Natural killer cell treated with Interleukin-12 subunit alpha and Interleukin-12 subunit beta and Interleukin-15 and Interleukin-18, amount 100 ng/mL, for 72 hours (primary cell): ENCODE measurements around the gene EMP3. TPM values are rescaled to one million over a fixed set of nuclear protein-coding genes. Genes with fewer than 3 reads are reported as not detected.
"Not testable (repeated sequence)": the region's sequence is repeated elsewhere in the genome, so short reads cannot be mapped to it uniquely, and the experiment has no call there.

Experiments used
- ATAC-seq, 2 donors: fragments of 150-1000 bp; cut with Tn5 transposase in 1 of 2; sonication (Bioruptor Pico), chemical (Tn5 transposase) in 1 of 2; 2 replicates each; pipeline ENCODE4 v1.10.0; 2021
- DNase-seq: peaks from one replicate; pipeline ENCODE4 v3.0.0; 2022; ENCODE audit warnings: low spot score
- H3K27ac Mint-ChIP-seq, 2 donors: 1 replicate in 1 of 2; 2 replicates in 1 of 2; pipeline ENCODE4 v1.8.0; 2022; ENCODE audit warnings: mixed read lengths in 2 of 2, mild to moderate bottlenecking in 1 of 2, moderate library complexity in 1 of 2
- H3K27me3 Mint-ChIP-seq, 2 donors: 1 replicate in 1 of 2; 2 replicates in 1 of 2; pipeline ENCODE4 v1.8.0; 2022; ENCODE audit warnings: mixed read lengths in 2 of 2
- H3K36me3 Mint-ChIP-seq: one replicate; pipeline ENCODE4 v1.8.0; 2022; ENCODE audit warnings: mixed read lengths
- H3K4me1 Mint-ChIP-seq, 2 donors: 1 replicate in 1 of 2; 2 replicates in 1 of 2; pipeline ENCODE4 v1.8.0; 2022; ENCODE audit warnings: low read depth in 2 of 2, mixed read lengths in 2 of 2, mild to moderate bottlenecking in 1 of 2
- H3K4me3 Mint-ChIP-seq: one replicate; pipeline ENCODE4 v1.8.0; 2022; ENCODE audit warnings: mixed read lengths
- H3K9me3 Mint-ChIP-seq: 2 replicates; pipeline ENCODE4 v1.8.0; 2022; ENCODE audit warnings: mixed read lengths
- total RNA-seq, 2 donors: library from RNA; stranded (reverse); gene quantifications; one replicate each; pipeline ENCODE4 v1.2.3, GENCODE V29; 2022

Gene EMP3
- total RNA-seq, 2 donors from 2014 or later: 99.4 to 157 TPM

DNA sequence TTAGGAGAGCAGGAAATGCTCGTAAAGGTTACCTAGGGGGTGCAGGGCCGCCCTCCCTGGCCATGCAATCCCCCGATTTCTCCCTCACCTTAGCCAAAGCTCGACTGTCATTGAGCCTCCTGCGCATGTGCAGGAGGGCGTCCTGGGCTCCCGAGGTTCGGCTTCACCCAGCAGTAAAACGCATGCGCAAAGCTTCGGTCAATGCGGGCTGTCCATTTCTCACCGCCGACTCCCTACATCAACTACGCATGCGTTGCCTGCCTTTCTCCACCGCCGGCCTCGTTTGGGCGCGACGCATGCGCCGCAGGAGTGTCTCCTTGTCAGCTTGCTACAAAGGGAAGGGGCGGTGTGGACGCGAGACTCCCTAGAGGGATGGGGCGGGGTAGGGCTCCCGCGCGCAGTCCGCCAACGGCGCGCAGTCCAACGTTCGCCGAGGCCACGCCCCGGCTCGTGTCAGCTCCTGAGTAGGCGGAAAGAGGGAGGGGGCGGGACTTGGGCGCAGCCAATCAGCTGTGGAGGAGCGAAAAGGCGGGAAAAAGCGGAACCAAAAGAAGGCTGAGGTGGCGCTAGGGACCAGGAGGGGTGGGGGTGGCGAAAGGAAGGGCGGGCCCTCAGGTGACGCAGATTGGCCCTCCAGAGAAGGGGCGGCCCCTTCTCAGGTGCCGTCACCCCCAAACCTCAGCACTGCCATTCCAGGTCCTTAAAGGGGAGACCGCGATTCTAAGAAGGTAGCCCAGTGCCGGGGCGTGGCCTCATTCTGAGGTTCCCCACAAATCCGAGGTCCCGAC lies 38.7 kb downstream of the EMP3 start, which contains the start of the genes SYNGR4 and TMEM143:
SYNGR4 (plus strand) TSS at position 558 of the 788 bp plus-strand sequence. CDS start 1,476 bp downstream, outside the sequence.
TMEM143 (minus strand) TSS at position 131 of the 788 bp plus-strand sequence; CDS start at position 111, 20 bp downstream.
- peak within 1 kb of the TSS; percentile 89 for H3K4me3 Mint-ChIP-seq
- ATAC-seq (peak; percentile 96 to 97), DNase-seq (peak; percentile 99)
- peak within 1 kb of the TSS; percentile 93 to 97 for H3K27ac Mint-ChIP-seq
- no peaks in the 10 kb centered on the region for H3K36me3 Mint-ChIP-seq
- no peaks in the 10 kb centered on the region for H3K27me3 Mint-ChIP-seq
- H3K9me3 Mint-ChIP-seq: no peaks in the 10 kb centered on the region
- H3K4me1 Mint-ChIP-seq: peaks cover 11 to 16% of the 10 kb centered on the region in 2 donors

DNA sequence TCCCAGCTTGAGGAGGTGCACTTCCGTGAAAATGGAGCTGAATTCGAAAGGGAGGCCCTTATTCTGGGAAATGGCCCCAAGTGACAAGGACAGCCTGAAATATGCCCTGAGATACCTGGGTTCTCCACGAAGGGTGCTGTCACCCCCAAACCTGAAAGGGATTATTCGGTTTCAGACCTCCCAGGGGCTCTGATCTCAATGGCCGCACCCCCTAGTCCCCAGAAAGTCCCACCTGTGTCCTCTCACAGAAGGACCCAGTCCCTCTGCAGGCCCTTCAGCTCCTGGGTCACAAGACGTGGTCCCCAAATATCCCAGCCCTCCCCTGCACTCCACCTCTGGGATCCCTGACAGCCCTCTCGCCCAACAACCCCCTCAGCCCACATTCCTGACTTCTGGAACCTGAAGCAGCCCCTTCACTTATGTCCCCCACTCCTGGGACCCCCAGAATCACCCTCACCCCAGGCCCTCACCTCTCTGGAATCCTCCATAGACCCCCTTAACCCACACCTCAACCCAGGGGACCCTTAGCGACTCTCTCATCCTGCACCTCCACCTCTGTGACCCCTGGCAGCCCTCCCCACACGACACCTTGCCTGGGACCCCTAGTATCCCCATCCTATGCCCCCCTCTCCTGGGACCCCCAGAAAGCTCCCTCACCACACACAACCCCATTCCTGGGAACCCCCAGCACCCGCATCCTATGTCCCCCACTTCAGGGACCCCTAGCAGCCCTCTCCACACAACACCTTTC lies 39.4 kb downstream of the EMP3 start:
- Mint-ChIP-seq H3K27me3 (no peaks in the 10 kb centered on the region), H3K27ac (peak overlapping the region; percentile 93 to 97), H3K4me3 (peak overlapping the region; percentile 89), H3K9me3 (no peaks in the 10 kb centered on the region), H3K4me1 (peaks cover 11 to 16% of the 10 kb centered on the region in 2 donors), H3K36me3 (no peaks in the 10 kb centered on the region)
- ATAC-seq (no peak), DNase-seq (no peak)

DNA sequence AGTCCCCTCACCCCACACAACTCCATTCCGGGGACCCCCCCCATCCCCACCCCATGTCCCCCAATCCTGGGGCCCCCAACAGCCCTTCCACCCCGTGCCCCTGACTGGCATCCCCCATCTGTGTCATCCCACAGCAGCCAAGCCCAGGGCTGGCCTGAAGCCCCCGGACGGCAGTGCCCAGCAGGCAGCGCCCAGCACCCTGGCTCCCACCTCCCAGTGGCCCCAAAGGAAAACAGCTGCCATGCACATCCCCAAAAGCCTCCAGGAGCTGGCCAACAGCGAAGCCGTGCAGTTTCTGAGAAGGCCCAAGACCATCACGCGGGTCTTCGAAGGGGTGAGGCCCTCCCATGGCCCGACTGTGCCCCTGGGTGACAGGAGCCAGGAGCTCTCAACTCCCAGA lies 40.2 kb downstream of the EMP3 start:
- H3K4me3 Mint-ChIP-seq: no peak overlapping the region
- no peaks in the 10 kb centered on the region for H3K36me3 Mint-ChIP-seq
- H3K27me3 Mint-ChIP-seq: no peaks in the 10 kb centered on the region
- peaks cover 11 to 16% of the 10 kb centered on the region in 2 donors for H3K4me1 Mint-ChIP-seq
- DNase-seq: no peak
- no peak overlapping the region for H3K27ac Mint-ChIP-seq
- no peaks in the 10 kb centered on the region for H3K9me3 Mint-ChIP-seq
- ATAC-seq: no peak

DNA sequence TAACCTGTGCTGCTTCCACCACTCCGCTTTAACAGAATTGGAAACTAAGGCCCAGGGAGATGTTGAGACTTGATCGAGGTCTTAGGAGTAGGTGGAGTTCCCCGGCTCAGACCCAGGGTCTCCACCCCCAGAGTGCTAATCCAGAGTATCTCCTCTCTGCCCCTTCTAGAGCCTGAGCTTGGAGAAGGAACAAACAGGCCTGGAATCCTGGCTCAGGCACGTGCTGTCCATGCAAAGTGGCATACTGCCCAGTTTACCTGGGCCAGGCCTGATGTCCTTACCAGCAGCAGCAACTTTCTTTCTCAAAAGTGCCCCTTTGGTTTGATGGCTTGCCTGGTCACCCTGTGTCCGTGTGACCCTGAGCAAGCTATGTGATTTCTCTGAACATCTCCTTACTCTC lies 42.5 kb downstream of the EMP3 start:
- H3K4me1 Mint-ChIP-seq: peaks cover 8 to 13% of the 10 kb centered on the region in 2 donors
- no peaks in the 10 kb centered on the region for H3K36me3 Mint-ChIP-seq
- no peaks in the 10 kb centered on the region for H3K27me3 Mint-ChIP-seq
- H3K9me3 Mint-ChIP-seq: no peaks in the 10 kb centered on the region
- H3K4me3 Mint-ChIP-seq: no peak overlapping the region
- no peak for DNase-seq
- H3K27ac Mint-ChIP-seq: no peak overlapping the region
- ATAC-seq: no peak

DNA sequence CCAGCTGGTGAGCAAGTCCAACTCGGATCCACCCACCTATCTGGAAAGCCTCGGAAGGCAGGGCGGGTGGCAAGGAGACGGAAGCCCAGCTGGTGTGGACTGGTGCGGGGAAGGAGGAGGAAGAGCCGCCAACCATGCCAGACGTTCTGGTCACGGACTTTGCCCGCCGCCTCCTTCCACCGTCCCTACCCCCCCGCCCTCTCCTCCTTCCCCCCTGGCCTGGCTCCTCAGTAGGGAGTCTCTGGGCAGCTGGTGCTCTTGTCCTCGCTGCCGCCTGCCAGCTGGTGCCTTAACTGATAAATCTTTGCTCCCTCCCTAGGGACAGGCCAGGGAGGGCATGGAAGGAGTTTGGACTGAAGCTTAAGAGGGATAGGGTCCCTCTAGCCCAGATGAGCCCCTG lies 43.6 kb downstream of the EMP3 start:
- no peak for DNase-seq
- Mint-ChIP-seq H3K4me1 (peaks cover 3 to 7% of the 10 kb centered on the region in 2 donors), H3K27me3 (no peaks in the 10 kb centered on the region), H3K27ac (no peak overlapping the region), H3K36me3 (no peaks in the 10 kb centered on the region), H3K9me3 (no peaks in the 10 kb centered on the region), H3K4me3 (no peak overlapping the region)
- no peak for ATAC-seq

DNA sequence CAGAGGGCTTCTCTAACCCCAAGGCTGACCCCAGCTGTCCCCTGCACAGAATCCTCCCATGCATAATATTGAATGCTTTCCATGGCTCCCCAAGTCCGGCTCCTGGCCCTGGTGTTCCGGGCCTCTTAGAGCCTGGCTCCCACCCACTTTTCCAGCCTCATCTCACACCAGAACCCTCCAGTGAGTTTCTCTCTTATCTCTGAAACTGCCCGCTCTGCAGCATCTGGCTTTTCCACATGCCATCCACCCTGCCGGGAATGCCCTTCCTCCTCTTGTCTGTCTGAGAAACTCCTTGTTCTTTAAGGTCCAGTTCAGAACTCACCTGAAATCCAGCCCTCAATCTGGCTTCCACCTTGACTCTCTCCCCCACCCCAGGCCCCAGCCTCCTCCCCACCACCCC lies 45.6 kb downstream of the EMP3 start:
- Mint-ChIP-seq H3K4me3 (no peak overlapping the region), H3K36me3 (no peaks in the 10 kb centered on the region), H3K27me3 (no peaks in the 10 kb centered on the region), H3K4me1 (no peaks in the 10 kb centered on the region), H3K27ac (no peak overlapping the region), H3K9me3 (no peaks in the 10 kb centered on the region)
- no peak for ATAC-seq
- DNase-seq: no peak

DNA sequence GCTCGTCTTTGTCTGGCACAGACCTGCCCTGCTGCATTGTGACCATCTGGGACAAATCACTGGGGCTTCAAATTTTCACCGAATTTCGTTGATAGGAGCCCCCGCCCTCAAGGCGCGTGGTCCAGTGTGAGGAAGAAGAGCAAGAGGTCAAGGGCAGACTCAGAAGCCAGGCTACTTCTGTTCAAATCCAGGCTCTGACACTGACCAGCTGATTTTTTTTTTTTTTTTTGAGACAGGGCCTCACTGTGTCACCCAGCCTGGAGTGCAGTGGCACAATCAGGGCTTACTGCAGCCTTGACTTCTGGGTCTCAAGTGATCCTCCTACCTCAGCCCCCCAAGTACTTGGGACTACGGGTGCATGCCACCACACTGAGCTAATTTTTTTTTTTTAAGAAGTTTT lies 46.0 kb downstream of the EMP3 start:
- Mint-ChIP-seq H3K4me3 (no peak overlapping the region), H3K27me3 (no peaks in the 10 kb centered on the region), H3K4me1 (no peaks in the 10 kb centered on the region), H3K27ac (no peak overlapping the region), H3K36me3 (no peaks in the 10 kb centered on the region), H3K9me3 (no peaks in the 10 kb centered on the region)
- DNase-seq: no peak
- no peak for ATAC-seq

DNA sequence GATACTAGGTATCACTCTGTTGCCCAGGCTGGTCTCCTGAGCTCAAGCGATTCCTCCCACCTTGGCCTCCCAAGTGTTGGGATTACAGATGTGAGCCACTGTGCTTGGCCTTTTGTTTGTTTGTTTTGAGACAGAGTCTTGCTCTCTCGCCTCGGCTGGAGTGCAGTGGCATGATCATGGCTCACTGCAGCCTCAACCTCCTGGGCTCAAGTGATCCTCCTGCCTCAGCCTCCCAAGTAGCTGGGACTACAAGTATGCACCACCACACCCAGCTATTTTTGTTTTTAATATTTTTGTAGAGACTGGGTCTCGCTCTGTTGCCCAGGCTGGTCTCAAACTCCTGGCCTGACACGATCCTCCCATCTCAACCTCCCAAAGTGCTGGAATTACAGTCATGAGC lies 46.4 kb downstream of the EMP3 start:
- H3K4me3 Mint-ChIP-seq, H3K36me3 Mint-ChIP-seq, H3K9me3 Mint-ChIP-seq, DNase-seq, H3K27me3 Mint-ChIP-seq, H3K4me1 Mint-ChIP-seq, H3K27ac Mint-ChIP-seq, ATAC-seq: not testable (repeated sequence)

DNA sequence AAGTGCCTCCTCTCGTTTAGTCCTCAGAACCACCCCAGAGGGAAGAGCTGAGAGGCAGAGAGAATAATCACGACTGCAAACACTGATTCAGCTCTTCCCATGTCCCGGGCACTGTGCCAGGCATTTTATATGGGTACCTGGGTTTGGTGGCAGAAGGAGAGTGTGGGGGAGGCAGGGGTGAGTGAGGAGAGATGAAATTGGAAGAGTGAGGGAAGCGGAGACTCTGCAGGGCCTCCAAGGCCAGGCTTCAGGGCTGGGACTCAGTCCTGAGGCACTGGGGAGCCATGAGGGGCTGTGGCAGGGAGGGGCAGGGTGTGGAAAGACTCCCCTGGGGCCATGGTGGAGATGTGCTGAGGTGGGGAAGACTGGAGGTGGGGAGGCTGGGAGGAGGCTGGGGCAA lies 47.6 kb downstream of the EMP3 start:
- no peak overlapping the region for H3K27ac Mint-ChIP-seq
- no peaks in the 10 kb centered on the region for H3K9me3 Mint-ChIP-seq
- DNase-seq (no peak), ATAC-seq (peak in 1 of 2 donors; percentile 30)
- no peaks in the 10 kb centered on the region for H3K4me1 Mint-ChIP-seq
- no peaks in the 10 kb centered on the region for H3K27me3 Mint-ChIP-seq
- no peak overlapping the region for H3K4me3 Mint-ChIP-seq
- H3K36me3 Mint-ChIP-seq: no peaks in the 10 kb centered on the region

DNA sequence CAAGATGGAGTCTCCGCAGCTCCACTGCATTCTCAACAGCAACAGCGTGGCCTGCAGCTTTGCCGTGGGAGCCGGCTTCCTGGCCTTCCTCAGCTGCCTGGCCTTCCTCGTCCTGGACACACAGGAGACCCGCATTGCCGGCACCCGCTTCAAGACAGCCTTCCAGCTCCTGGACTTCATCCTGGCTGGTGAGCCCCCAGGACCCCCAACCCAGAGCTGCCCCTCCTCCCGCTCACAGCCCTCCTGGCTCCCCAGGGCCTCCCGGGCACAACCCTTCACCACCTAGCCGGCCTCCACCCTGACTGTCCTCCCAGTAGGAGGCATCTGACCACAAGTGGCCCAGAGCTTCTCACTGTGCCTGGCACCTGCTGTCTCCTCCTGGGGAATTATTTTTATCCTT lies 48.2 kb downstream of the EMP3 start:
- H3K9me3 Mint-ChIP-seq: no peaks in the 10 kb centered on the region
- DNase-seq (no peak), ATAC-seq (no peak)
- H3K4me1 Mint-ChIP-seq: no peaks in the 10 kb centered on the region
- H3K4me3 Mint-ChIP-seq: no peak overlapping the region
- H3K27me3 Mint-ChIP-seq: no peaks in the 10 kb centered on the region
- no peak overlapping the region for H3K27ac Mint-ChIP-seq
- no peaks in the 10 kb centered on the region for H3K36me3 Mint-ChIP-seq

DNA sequence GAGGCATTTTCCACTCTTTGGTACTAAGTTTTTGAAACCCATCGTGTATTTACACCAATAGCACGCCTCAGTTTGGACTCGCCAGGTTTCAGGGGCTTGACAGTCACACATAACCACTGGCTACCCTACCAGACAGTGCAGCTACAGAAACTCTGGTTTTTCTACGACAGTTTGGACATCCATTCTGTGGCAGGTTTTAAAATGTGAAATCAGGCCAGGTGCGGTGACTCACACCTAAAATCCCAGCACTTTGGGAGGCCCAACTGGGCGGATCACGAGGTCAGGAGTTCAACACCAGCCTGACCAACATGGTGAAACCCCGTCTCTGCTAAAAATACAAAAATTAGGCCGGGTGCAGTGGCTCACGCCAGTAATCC lies 52.8 kb downstream of the EMP3 start:
- ATAC-seq (no peak), DNase-seq (no peak)
- Mint-ChIP-seq H3K4me3 (no peak overlapping the region), H3K27ac (no peak overlapping the region), H3K27me3 (no peaks in the 10 kb centered on the region), H3K4me1 (no peaks in the 10 kb centered on the region), H3K36me3 (no peaks in the 10 kb centered on the region), H3K9me3 (no peaks in the 10 kb centered on the region)

DNA sequence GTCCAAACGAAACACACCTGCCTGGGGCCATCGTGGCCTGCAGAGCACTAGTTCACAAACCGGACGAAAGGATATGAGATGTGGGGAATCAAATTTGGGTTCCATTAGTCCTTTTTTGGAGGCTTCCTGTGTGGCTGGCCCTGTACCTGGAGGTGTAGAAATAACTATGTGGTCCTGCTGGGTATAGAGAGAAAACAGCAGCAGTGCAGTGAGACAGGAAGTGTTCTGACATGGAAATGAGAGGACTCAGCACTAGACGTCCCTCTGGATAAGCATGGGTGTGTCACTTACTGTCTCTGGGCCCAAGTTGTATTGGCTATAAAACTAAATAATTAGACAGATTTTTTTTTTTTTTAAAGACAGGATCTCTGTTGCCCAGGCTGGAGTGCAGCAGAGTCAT lies 53.7 kb downstream of the EMP3 start:
- Mint-ChIP-seq H3K36me3 (no peaks in the 10 kb centered on the region), H3K27me3 (no peaks in the 10 kb centered on the region), H3K4me1 (no peaks in the 10 kb centered on the region), H3K4me3 (no peak overlapping the region), H3K27ac (no peak overlapping the region), H3K9me3 (no peaks in the 10 kb centered on the region)
- DNase-seq: no peak
- ATAC-seq: no peak
